CD14-positive monocyte (primary cell): Measurements from ENCODE around the gene BCOR. TPM values are rescaled to one million over a fixed set of nuclear protein-coding genes. Genes with fewer than 3 reads are reported as not detected.

ENCODE experiments used
- DNase-seq, 3 donors: peaks; one replicate each; pipeline ENCODE4 v3.0.0-alpha.2; 2011 to 2022
- H2AFZ ChIP-seq: 2 replicates; pipeline ENCODE4 v1.6.0; 2012; ENCODE audit warnings: mild to moderate bottlenecking, low read depth, low read length, inconsistent platforms; ENCODE audit not compliant: insufficient read depth, poor library complexity, severe bottlenecking
- H3K27ac ChIP-seq, 2 donors: 1 replicate in 1 of 2; 2 replicates in 1 of 2; pipeline ENCODE4 v1.5.1; 2012 to 2013; ENCODE audit warnings: low read length in 2 of 2, control low read depth in 1 of 2, inconsistent platforms in 1 of 2, low read depth in 1 of 2, mild to moderate bottlenecking in 1 of 2
- H3K27me3 ChIP-seq, 2 donors: one replicate each; pipeline versions ENCODE4 v1.6.0 to v1.6.1; 2011 to 2013; ENCODE audit warnings: low read length in 2 of 2; ENCODE audit not compliant: control insufficient read depth in 2 of 2, insufficient read depth in 2 of 2
- H3K36me3 ChIP-seq, 2 donors: replicated peaks in 1 of 2; 1 replicate in 1 of 2; 2 replicates in 1 of 2; pipeline versions ENCODE4 v1.5.1 to v1.6.1; 2012 to 2013; ENCODE audit warnings: low read length in 2 of 2, control low read depth in 1 of 2, inconsistent platforms in 1 of 2, mild to moderate bottlenecking in 1 of 2; ENCODE audit not compliant: insufficient read depth in 2 of 2, control insufficient read depth in 1 of 2
- H3K4me1 ChIP-seq, 2 donors: 1 replicate in 1 of 2; 2 replicates in 1 of 2; pipeline versions ENCODE4 v1.5.1 to v1.6.1; 2012 to 2013; ENCODE audit warnings: low read length in 2 of 2, control low read depth in 1 of 2, inconsistent platforms in 1 of 2, mild to moderate bottlenecking in 1 of 2, moderate library complexity in 1 of 2; ENCODE audit not compliant: insufficient read depth in 2 of 2, control insufficient read depth in 1 of 2
- H3K4me2 ChIP-seq: replicated peaks from 2 replicates; pipeline ENCODE3; 2012; ENCODE audit warnings: low read length, moderate library complexity, mild to moderate bottlenecking; ENCODE audit not compliant: poor library complexity, severe bottlenecking; ENCODE audit errors: extremely low read depth
- H3K4me3 ChIP-seq, 3 experiments: fragments of 200-600 bp in 1 of 3; sonication (generic) in 1 of 3; replicated peaks in 1 of 3; 1 replicate in 2 of 3; 2 replicates in 1 of 3; pipeline ENCODE4 v1.5.1; 2011 to 2013; ENCODE audit warnings: low read length in 3 of 3, mild to moderate bottlenecking in 3 of 3, control low read depth in 2 of 3, low read depth in 2 of 3, inconsistent platforms in 1 of 3, moderate library complexity in 1 of 3
- H3K79me2 ChIP-seq: 2 replicates; pipeline ENCODE4 v1.6.0; 2012; ENCODE audit warnings: mild to moderate bottlenecking, control low read depth, inconsistent platforms, low read length, moderate library complexity; ENCODE audit not compliant: insufficient read depth
- H3K9ac ChIP-seq: 2 replicates; pipeline ENCODE4 v1.6.0; 2017; ENCODE audit warnings: low read length, mild to moderate bottlenecking; ENCODE audit not compliant: insufficient read depth, poor library complexity, severe bottlenecking
- H3K9me3 ChIP-seq, 2 donors: replicated peaks in 1 of 2; 1 replicate in 1 of 2; 2 replicates in 1 of 2; pipeline versions ENCODE4 v1.5.1 to v1.6.1; 2012 to 2013; ENCODE audit warnings: low read length in 2 of 2, control low read depth in 1 of 2; ENCODE audit not compliant: control insufficient read depth in 1 of 2, insufficient read depth in 1 of 2
- H4K20me1 ChIP-seq: 2 replicates; pipeline ENCODE4 v1.6.0; 2012; ENCODE audit warnings: mild to moderate bottlenecking, low read length, control low read depth, moderate library complexity; ENCODE audit not compliant: insufficient read depth
- H3K27ac Mint-ChIP-seq, 7 donors: one replicate each; pipeline ENCODE4 v1.8.0; 2020; ENCODE audit warnings: mild to moderate bottlenecking in 7 of 7, mixed read lengths in 7 of 7, moderate library complexity in 6 of 7, inconsistent platforms in 2 of 7
- H3K27me3 Mint-ChIP-seq, 3 donors: one replicate each; pipeline ENCODE4 v1.8.0; 2021 to 2022; ENCODE audit warnings: low read depth in 3 of 3, mild to moderate bottlenecking in 3 of 3, mixed read lengths in 3 of 3, moderate library complexity in 3 of 3, inconsistent platforms in 1 of 3
- H3K36me3 Mint-ChIP-seq, 2 donors: one replicate each; pipeline ENCODE4 v1.8.0; 2020; ENCODE audit warnings: mixed read lengths in 2 of 2, inconsistent platforms in 1 of 2, mild to moderate bottlenecking in 1 of 2
- H3K4me1 Mint-ChIP-seq: one replicate; pipeline ENCODE4 v1.8.0; 2020; ENCODE audit warnings: mild to moderate bottlenecking, mixed read lengths
- H3K4me3 Mint-ChIP-seq, 2 donors: one replicate each; pipeline ENCODE4 v1.8.0; 2020; ENCODE audit warnings: mild to moderate bottlenecking in 2 of 2, mixed read lengths in 2 of 2, moderate library complexity in 1 of 2
- H3K9me3 Mint-ChIP-seq, 7 donors: one replicate each; pipeline ENCODE4 v1.8.0; 2020 to 2022; ENCODE audit warnings: mixed read lengths in 7 of 7, mild to moderate bottlenecking in 6 of 7, moderate library complexity in 6 of 7, inconsistent platforms in 2 of 7
- CTCF ChIP-seq: fragments of 200-600 bp; IDR thresholded peaks from one replicate; pipeline ENCODE4 v1.8.0; 2022; ENCODE audit warnings: antibody characterized with exemption, mild to moderate bottlenecking
- WGBS: methylation state at CpG from one replicate; pipeline ENCODE4 v1.1.5; 2013; ENCODE audit warnings: missing lambda C conversion rate; ENCODE audit not compliant: insufficient coverage; 5-methylcytosine and 5-hydroxymethylcytosine counted together
- intact Hi-C, 2 donors: fragments of 100-400 bp; cut with micrococcal nuclease; formaldehyde crosslinking; loops; one replicate each; pipeline versions ENCODE4 v1.15.0 to v1.15.1; 2023
- polyA plus RNA-seq, 3 donors: library from polyadenylated mRNA; depleted of rRNA in 1 of 3; unstranded in 2 of 3; stranded (reverse) in 1 of 3; fragments of 300-500 nt in 2 of 3; fragments of >200 nt in 1 of 3; fragmentation: Illumina TruSeq in 2 of 3; gene quantifications; 1 replicate in 2 of 3; 2 replicates in 1 of 3; pipeline ENCODE4 v1.2.3, GENCODE V29; 2012 to 2021

The BCOR gene
- polyA plus RNA-seq, 3 donors, result 1.1 to 8.2 (median 2.6) TPM

DNA sequence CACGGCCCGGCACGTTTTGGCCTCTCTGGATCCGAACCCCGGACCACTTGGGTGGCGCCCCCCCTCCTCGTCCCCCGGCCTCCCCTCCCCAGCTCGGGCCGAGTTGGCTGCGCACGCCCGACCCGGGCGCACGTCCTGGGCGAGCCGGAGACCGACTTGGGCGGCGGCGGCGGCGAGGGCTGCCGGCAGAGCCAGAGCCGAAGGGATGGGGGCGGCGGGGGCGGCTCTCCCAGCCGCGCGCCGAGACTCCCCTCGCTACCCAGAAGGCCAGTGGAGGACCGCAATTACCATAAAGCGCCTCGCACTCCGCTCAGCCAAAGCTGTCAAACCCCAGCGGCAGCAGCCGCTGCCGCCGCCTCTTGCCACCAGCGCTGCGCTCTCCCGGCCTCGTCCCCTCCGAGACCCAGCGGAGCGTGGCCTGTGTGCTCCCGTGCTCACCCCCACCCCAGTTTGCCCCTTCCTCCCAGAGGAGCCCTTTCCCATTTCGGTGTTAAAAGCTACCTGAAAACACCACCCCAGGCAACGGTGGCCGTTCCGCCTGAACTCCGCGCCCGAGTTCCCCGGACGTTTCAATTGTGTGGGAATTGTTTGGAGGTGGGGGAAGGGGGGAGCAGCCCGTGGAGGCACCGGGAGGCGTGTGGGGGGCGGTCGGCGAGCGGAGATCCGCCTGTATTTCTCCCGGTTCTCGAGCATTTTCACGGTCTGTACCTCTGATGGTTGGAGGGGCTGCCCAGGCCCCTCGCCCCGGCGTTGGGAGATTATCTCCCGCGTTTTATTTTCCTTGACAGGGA is 701 bp upstream of the BCOR start:
- H3K36me3 Mint-ChIP-seq, result peaks cover 0 to 2% of the 10 kb centered on the region in 2 donors
- peak overlapping the region; percentile 79 to 83 for H3K4me3 Mint-ChIP-seq
- TF ChIP-seq CTCF, result no peak
- intact Hi-C loops, result loop anchor here (5.0 kb wide), 3 partner anchors 49 to 86 kb away; no protein-coding TSS in a partner anchor
- peaks cover 0 to 7% of the 10 kb centered on the region in 2 donors for H3K9me3 ChIP-seq
- peaks cover 2 to 12% of the 10 kb centered on the region in 2 donors for H3K27me3 ChIP-seq
- H3K4me3 ChIP-seq, result peak overlapping the region; percentile 23 to 77 (median 40)
- no peak overlapping the region for H3K27ac ChIP-seq
- H3K27me3 Mint-ChIP-seq, result peaks cover 3 to 68% (median 12%) of the 10 kb centered on the region in 3 donors
- H3K36me3 ChIP-seq, result no peaks in the 10 kb centered on the region
- H3K9me3 Mint-ChIP-seq, result peaks cover 0 to 40% (median 19%) of the 10 kb centered on the region in 7 donors
- DNase-seq, result peak in 2 of 3 donors; percentile 19 to 29
- peaks cover 46 to 49% of the 10 kb centered on the region in 2 donors for H3K4me1 ChIP-seq
- peak overlapping the region; percentile 42 for H2AFZ ChIP-seq
- peak overlapping the region in 3 of 7 donors; percentile 57 to 69 (median 60) for H3K27ac Mint-ChIP-seq
- peak overlapping the region; percentile 51 for H3K9ac ChIP-seq
- peak overlapping the region; percentile 74 for H3K4me2 ChIP-seq
- peaks cover 26% of the 10 kb centered on the region for H4K20me1 ChIP-seq
- peaks cover 35% of the 10 kb centered on the region for H3K4me1 Mint-ChIP-seq
- 0% methylated on average over 31 of the region's 75 CpGs for WGBS
- peaks cover 30% of the 10 kb centered on the region for H3K79me2 ChIP-seq

DNA sequence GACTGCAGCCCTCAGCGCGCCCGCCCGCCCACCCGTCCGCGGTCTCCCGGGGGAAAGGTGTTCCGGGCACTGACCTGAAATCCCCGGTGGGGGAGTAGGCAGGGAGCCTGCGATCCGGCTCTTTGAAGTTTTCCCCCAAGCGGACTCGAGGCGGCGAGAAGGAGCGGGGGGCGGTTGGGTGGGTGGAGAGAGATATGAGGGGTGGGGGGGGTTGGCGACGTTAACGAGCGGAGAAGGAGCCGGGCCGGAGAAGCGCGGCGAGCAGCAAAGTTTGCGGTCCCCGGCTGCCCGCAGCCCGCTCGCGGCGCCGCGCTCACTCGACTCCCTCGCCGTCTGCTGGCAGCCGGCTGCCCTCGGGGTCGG is 636 bp downstream of the BCOR start:
- Mint-ChIP-seq H3K4me3 (peak overlapping the region; percentile 60 to 84), H3K36me3 (peaks cover 4% of the 10 kb centered on the region in 2 donors), H3K9me3 (peaks cover 0 to 35% (median 17%) of the 10 kb centered on the region in 7 donors), H3K4me1 (peaks cover 43% of the 10 kb centered on the region), H3K27me3 (peaks cover 1 to 70% (median 14%) of the 10 kb centered on the region in 3 donors), H3K27ac (peak overlapping the region in 4 of 7 donors; percentile 40 to 75 (median 62))
- Histone ChIP-seq H3K4me3 (peak overlapping the region; percentile 63 to 77 (median 70)), H3K4me2 (peak overlapping the region; percentile 86), H3K36me3 (no peaks in the 10 kb centered on the region), H3K27ac (peak overlapping the region in 1 of 2 donors; percentile 65), H3K27me3 (peaks cover 2 to 20% of the 10 kb centered on the region in 2 donors), H3K79me2 (peaks cover 43% of the 10 kb centered on the region), H3K9ac (peak overlapping the region; percentile 67), H3K4me1 (peaks cover 46 to 50% of the 10 kb centered on the region in 2 donors), H2AFZ (no peak overlapping the region), H4K20me1 (peaks cover 38% of the 10 kb centered on the region), H3K9me3 (no peaks in the 10 kb centered on the region)
- no peak for DNase-seq
- no peak for TF ChIP-seq CTCF
- WGBS, result no CpG with 5 or more reads among the region's 42 CpGs
- intact Hi-C loops, result loop anchor here (5.0 kb wide), 3 partner anchors 50 to 85 kb away; no protein-coding TSS in a partner anchor
